ENCODE results near the gene PSMC3IP.

Gene PSMC3IP

DNA sequence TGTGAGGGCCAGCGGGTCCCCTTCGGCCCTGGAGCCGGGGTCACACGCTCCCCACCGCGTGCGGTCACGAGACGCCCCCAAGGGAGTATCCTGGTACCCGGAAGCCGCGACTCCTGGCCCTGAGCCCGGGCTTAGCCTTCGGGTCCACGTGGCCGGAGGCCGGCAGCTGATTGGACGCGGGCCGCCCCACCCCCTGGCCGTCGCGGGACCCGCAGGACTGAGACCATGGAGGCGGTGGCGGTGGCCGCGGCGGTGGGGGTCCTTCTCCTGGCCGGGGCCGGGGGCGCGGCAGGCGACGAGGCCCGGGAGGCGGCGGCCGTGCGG, 41.5 kb downstream of the PSMC3IP start, which contains the start of gene NAGLU (continued):
- TF ChIP-seq ZNF335 (tag by site-specific recombination; conservative IDR thresholded peaks at IDR 0.05) (no peak), GLIS1 (tag by site-specific recombination; IDR thresholded peaks at IDR 0.05) (peak; percentile 98), ZNF654 (tag by site-specific recombination; IDR thresholded peaks at IDR 0.05; ENCODE audit: low read depth) (no peak), MZF1 (tag by site-specific recombination; IDR thresholded peaks at IDR 0.05; ENCODE audit: borderline replicate concordance) (peak; percentile 80; the same call in 1 of the 2 replicates), ZNF624 (tag by site-specific recombination; IDR thresholded peaks at IDR 0.05) (no peak), ZNF600 (tag by site-specific recombination; IDR thresholded peaks at IDR 0.05) (no peak), ZNF571 (tag by site-specific recombination; IDR thresholded peaks at IDR 0.05) (no peak), KLF9 (tag by site-specific recombination; IDR thresholded peaks at IDR 0.05; ENCODE audit: low read depth) (no peak; the same call in 1 of the 2 replicates), ZBTB20 (tag by site-specific recombination; IDR thresholded peaks at IDR 0.05) (no peak), ZNF19 (tag by site-specific recombination; IDR thresholded peaks at IDR 0.05; ENCODE audit: low read depth) (no peak), ZNF629 (tag by site-specific recombination; IDR thresholded peaks at IDR 0.05) (no peak; the same call in 1 of the 2 replicates), HOXC10 (CRISPR knock-in tag; IDR thresholded peaks at IDR 0.05) (no peak), ZNF843 (tag by site-specific recombination; IDR thresholded peaks at IDR 0.05) (peak; percentile 74; the same call in 1 of the 2 replicates), KLF16 (tag by site-specific recombination; IDR thresholded peaks at IDR 0.05) (peak; percentile 64; the same call in 1 of the 2 replicates), ZNF707 (tag by site-specific recombination; IDR thresholded peaks at IDR 0.05) (no peak), GLI2 (tag by site-specific recombination; IDR thresholded peaks at IDR 0.05; ENCODE audit: borderline replicate concordance, low read depth) (no peak), SALL2 (tag by site-specific recombination; IDR thresholded peaks at IDR 0.05; ENCODE audit: borderline replicate concordance) (no peak), ZNF10 (tag by site-specific recombination; IDR thresholded peaks at IDR 0.05) (no peak), IKZF3 (tag by site-specific recombination; IDR thresholded peaks at IDR 0.05) (peak; percentile 83), MYNN (tag by site-specific recombination; IDR thresholded peaks at IDR 0.05; ENCODE audit: borderline replicate concordance) (no peak), ZFHX2 (tag by site-specific recombination; conservative IDR thresholded peaks at IDR 0.05) (no peak; the same call in 1 of the 2 replicates), YY1 (tag by site-specific recombination; IDR thresholded peaks at IDR 0.05) (no peak), ZNF214 (tag by site-specific recombination; IDR thresholded peaks at IDR 0.05; ENCODE audit: borderline replicate concordance) (no peak), ZBTB7A (tag by site-specific recombination; IDR thresholded peaks at IDR 0.05; ENCODE audit: low read depth) (no peak), ZNF76 (tag by site-specific recombination; IDR thresholded peaks at IDR 0.05; ENCODE audit: borderline replicate concordance, low read depth) (no peak; the same call in 1 of the 2 replicates), ZNF548 (tag by site-specific recombination; IDR thresholded peaks at IDR 0.05) (no peak), ZNF248 (tag by site-specific recombination; IDR thresholded peaks at IDR 0.05) (no peak), ZNF792 (tag by site-specific recombination; IDR thresholded peaks at IDR 0.05) (no peak)
- TF ChIP-seq, protein P1, sequence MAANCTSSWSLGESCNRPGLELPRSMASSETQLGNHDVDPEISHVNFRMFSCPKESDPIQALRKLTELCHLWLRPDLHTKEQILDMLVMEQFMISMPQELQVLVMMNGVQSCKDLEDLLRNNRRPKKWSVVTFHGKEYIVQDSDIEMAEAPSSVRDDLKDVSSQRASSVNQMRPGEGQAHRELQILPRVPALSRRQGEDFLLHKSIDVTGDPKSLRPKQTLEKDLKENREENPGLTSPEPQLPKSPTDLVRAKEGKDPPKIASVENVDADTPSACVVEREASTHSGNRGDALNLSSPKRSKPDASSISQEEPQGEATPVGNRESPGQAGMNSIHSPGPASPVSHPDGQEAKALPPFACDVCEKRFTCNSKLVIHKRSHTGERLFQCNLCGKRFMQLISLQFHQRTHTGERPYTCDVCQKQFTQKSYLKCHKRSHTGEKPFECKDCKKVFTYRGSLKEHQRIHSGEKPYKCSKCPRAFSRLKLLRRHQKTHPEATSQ (tag by site-specific recombination; IDR thresholded peaks at IDR 0.05), result no peak
- TF ChIP-seq, protein P2, sequence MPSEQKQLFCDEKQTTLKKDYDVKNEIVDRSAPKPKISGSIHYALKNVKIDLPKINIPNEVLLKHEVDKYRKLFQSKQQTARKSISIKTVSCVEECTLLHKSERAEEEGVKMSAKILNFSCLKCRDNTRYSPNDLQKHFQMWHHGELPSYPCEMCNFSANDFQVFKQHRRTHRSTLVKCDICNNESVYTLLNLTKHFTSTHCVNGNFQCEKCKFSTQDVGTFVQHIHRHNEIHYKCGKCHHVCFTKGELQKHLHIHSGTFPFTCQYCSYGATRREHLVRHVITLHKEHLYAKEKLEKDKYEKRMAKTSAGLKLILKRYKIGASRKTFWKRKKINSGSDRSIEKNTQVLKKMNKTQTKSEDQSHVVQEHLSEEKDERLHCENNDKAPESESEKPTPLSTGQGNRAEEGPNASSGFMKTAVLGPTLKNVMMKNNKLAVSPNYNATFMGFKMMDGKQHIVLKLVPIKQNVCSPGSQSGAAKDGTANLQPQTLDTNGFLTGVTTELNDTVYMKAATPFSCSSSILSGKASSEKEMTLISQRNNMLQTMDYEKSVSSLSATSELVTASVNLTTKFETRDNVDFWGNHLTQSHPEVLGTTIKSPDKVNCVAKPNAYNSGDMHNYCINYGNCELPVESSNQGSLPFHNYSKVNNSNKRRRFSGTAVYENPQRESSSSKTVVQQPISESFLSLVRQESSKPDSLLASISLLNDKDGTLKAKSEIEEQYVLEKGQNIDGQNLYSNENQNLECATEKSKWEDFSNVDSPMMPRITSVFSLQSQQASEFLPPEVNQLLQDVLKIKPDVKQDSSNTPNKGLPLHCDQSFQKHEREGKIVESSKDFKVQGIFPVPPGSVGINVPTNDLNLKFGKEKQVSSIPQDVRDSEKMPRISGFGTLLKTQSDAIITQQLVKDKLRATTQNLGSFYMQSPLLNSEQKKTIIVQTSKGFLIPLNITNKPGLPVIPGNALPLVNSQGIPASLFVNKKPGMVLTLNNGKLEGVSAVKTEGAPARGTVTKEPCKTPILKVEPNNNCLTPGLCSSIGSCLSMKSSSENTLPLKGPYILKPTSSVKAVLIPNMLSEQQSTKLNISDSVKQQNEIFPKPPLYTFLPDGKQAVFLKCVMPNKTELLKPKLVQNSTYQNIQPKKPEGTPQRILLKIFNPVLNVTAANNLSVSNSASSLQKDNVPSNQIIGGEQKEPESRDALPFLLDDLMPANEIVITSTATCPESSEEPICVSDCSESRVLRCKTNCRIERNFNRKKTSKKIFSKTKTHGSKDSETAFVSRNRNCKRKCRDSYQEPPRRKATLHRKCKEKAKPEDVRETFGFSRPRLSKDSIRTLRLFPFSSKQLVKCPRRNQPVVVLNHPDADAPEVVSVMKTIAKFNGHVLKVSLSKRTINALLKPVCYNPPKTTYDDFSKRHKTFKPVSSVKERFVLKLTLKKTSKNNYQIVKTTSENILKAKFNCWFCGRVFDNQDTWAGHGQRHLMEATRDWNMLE (tag by site-specific recombination; conservative IDR thresholded peaks at IDR 0.05; ENCODE audit: low read depth), result 0 out of 2 replicates have a peak, but pooled peaks have one; percentile 8
- TF ChIP-seq, protein P3, sequence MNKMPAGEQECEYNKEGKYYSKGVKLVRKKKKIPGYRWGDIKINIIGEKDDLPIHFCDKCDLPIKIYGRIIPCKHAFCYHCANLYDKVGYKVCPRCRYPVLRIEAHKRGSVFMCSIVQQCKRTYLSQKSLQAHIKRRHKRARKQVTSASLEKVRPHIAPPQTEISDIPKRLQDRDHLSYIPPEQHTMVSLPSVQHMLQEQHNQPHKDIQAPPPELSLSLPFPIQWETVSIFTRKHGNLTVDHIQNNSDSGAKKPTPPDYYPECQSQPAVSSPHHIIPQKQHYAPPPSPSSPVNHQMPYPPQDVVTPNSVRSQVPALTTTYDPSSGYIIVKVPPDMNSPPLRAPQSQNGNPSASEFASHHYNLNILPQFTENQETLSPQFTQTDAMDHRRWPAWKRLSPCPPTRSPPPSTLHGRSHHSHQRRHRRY (tag by site-specific recombination; IDR thresholded peaks at IDR 0.05), result no peak
- TF ChIP-seq, protein P4, sequence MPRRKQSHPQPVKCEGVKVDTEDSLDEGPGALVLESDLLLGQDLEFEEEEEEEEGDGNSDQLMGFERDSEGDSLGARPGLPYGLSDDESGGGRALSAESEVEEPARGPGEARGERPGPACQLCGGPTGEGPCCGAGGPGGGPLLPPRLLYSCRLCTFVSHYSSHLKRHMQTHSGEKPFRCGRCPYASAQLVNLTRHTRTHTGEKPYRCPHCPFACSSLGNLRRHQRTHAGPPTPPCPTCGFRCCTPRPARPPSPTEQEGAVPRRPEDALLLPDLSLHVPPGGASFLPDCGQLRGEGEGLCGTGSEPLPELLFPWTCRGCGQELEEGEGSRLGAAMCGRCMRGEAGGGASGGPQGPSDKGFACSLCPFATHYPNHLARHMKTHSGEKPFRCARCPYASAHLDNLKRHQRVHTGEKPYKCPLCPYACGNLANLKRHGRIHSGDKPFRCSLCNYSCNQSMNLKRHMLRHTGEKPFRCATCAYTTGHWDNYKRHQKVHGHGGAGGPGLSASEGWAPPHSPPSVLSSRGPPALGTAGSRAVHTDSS (tag by site-specific recombination; IDR thresholded peaks at IDR 0.05), result no peak
- TF ChIP-seq, protein P5, sequence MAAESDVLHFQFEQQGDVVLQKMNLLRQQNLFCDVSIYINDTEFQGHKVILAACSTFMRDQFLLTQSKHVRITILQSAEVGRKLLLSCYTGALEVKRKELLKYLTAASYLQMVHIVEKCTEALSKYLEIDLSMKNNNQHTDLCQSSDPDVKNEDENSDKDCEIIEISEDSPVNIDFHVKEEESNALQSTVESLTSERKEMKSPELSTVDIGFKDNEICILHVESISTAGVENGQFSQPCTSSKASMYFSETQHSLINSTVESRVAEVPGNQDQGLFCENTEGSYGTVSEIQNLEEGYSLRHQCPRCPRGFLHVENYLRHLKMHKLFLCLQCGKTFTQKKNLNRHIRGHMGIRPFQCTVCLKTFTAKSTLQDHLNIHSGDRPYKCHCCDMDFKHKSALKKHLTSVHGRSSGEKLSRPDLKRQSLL (tag by site-specific recombination; IDR thresholded peaks at IDR 0.05), result peak; percentile 80
